ENCODE data around the gene MRPS18C.

MRPS18C gene

GRCh38 chr4:83455281-83456183 lies at the start of gene MRPS18C, which contains the start of gene HELQ:
Gene MRPS18C, plus strand, starts transcription at chr4:83456058. Its CDS starts 20 bp downstream, at chr4:83456078.
Gene HELQ, minus strand, starts transcription at chr4:83455823. Its CDS starts 130 bp downstream, at chr4:83455693.
- Histone ChIP-seq H3K27ac (ENCODE audit: low read length) (peak within 1 kb of the TSS; percentile 86), H3K9me3 (ENCODE audit: control insufficient read depth, low read depth, low read length) (no peaks in the 10 kb centered on the region), H3K4me1 (ENCODE audit: control insufficient read depth, low read depth, low read length) (no peaks in the 10 kb centered on the region), H3K27me3 (ENCODE audit: control insufficient read depth, insufficient read depth, low read length) (no peaks in the 10 kb centered on the region), H3K36me3 (ENCODE audit: control insufficient read depth, low read depth, low read length) (peaks cover 27% of the 10 kb centered on the region), H3K4me3 (ENCODE audit: low read length) (peak within 1 kb of the TSS; percentile 95), H3K9ac (ENCODE audit: low read length) (peak within 1 kb of the TSS; percentile 92)

GRCh38 chr4:83408908-83409307 lies 47.0 kb upstream of the MRPS18C start:
- H3K4me3 ChIP-seq (ENCODE audit: low read length), result no peak overlapping the region
- H3K36me3 ChIP-seq (ENCODE audit: control insufficient read depth, low read depth, low read length), result peaks cover 3% of the 10 kb centered on the region
- no peaks in the 10 kb centered on the region for H3K9me3 ChIP-seq (ENCODE audit: control insufficient read depth, low read depth, low read length)
- no peaks in the 10 kb centered on the region for H3K4me1 ChIP-seq (ENCODE audit: control insufficient read depth, low read depth, low read length)
- H3K27ac ChIP-seq (ENCODE audit: low read length), result no peak overlapping the region
- H3K9ac ChIP-seq (ENCODE audit: low read length), result no peak overlapping the region
- H3K27me3 ChIP-seq (ENCODE audit: control insufficient read depth, insufficient read depth, low read length), result no peaks in the 10 kb centered on the region

GRCh38 chr4:83413676-83414075 lies 42.2 kb upstream of the MRPS18C start:
- Histone ChIP-seq H3K9ac (ENCODE audit: low read length) (no peak overlapping the region), H3K9me3 (ENCODE audit: control insufficient read depth, low read depth, low read length) (no peaks in the 10 kb centered on the region), H3K27me3 (ENCODE audit: control insufficient read depth, insufficient read depth, low read length) (no peaks in the 10 kb centered on the region), H3K36me3 (ENCODE audit: control insufficient read depth, low read depth, low read length) (peaks cover 3% of the 10 kb centered on the region), H3K4me1 (ENCODE audit: control insufficient read depth, low read depth, low read length) (no peaks in the 10 kb centered on the region), H3K27ac (ENCODE audit: low read length) (no peak overlapping the region), H3K4me3 (ENCODE audit: low read length) (no peak overlapping the region)

DNA sequence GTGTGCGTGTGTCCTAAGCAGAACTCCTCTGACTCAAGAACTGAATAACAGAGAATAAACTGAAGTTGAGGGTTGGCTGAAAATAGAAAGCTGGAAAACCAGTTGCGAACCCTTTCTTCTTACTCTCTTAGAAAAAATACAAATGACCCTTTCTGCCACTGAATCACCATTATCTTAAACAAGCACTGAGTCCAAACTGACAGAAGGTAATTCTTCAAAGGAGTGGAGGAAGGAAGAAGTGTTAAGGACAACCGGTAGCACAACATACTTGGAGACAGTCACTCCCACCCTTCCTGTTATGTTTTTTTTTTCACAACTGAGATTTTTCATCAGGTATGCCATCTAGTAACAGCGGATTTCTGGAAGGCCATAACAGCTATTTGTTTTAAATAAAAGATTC lies 38.3 kb upstream of the MRPS18C start:
- no peaks in the 10 kb centered on the region for H3K4me1 ChIP-seq (ENCODE audit: control insufficient read depth, low read depth, low read length)
- H3K4me3 ChIP-seq (ENCODE audit: low read length), result no peak overlapping the region
- no peaks in the 10 kb centered on the region for H3K27me3 ChIP-seq (ENCODE audit: control insufficient read depth, insufficient read depth, low read length)
- no peaks in the 10 kb centered on the region for H3K9me3 ChIP-seq (ENCODE audit: control insufficient read depth, low read depth, low read length)
- no peak overlapping the region for H3K9ac ChIP-seq (ENCODE audit: low read length)
- no peak overlapping the region for H3K27ac ChIP-seq (ENCODE audit: low read length)
- peaks cover 6% of the 10 kb centered on the region for H3K36me3 ChIP-seq (ENCODE audit: control insufficient read depth, low read depth, low read length)

- H3K27me3 ChIP-seq (ENCODE audit: control insufficient read depth, insufficient read depth, low read length), result no peaks in the 10 kb centered on the region
- H3K9me3 ChIP-seq (ENCODE audit: control insufficient read depth, low read depth, low read length), result no peaks in the 10 kb centered on the region
- H3K9ac ChIP-seq (ENCODE audit: low read length), result no peak overlapping the region
- H3K4me1 ChIP-seq (ENCODE audit: control insufficient read depth, low read depth, low read length), result no peaks in the 10 kb centered on the region
- no peak overlapping the region for H3K4me3 ChIP-seq (ENCODE audit: low read length)
- peaks cover 6% of the 10 kb centered on the region for H3K36me3 ChIP-seq (ENCODE audit: control insufficient read depth, low read depth, low read length)
- H3K27ac ChIP-seq (ENCODE audit: low read length), result no peak overlapping the region
Observed at GRCh38 chr4:83418211-83418610, 37.6 kb upstream of the MRPS18C start.

DNA sequence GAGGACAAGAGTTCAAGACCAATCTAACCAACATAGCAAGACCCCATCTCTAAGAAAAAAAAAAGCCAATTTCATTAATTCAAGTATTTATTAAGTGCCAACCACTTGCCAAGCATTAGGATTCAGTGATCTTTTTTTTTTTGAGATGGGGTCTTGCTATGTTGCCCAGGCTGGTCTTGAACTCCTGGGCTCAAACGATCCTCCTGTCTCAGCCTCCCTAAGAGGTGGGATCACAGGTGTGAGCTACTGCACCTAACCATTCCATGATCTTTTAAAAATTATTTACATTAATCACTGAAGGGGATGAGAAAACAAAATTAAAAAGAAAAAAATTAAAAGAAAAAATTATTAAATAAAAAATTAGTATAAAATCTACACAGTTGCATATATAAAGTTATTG lies 24.7 kb upstream of the MRPS18C start:
- peaks cover under 1% of the 10 kb centered on the region for H3K36me3 ChIP-seq (ENCODE audit: control insufficient read depth, low read depth, low read length)
- H3K27ac ChIP-seq (ENCODE audit: low read length), result no peak overlapping the region
- H3K9ac ChIP-seq (ENCODE audit: low read length), result no peak overlapping the region
- H3K4me1 ChIP-seq (ENCODE audit: control insufficient read depth, low read depth, low read length), result no peaks in the 10 kb centered on the region
- H3K27me3 ChIP-seq (ENCODE audit: control insufficient read depth, insufficient read depth, low read length), result no peaks in the 10 kb centered on the region
- H3K4me3 ChIP-seq (ENCODE audit: low read length), result no peak overlapping the region
- no peaks in the 10 kb centered on the region for H3K9me3 ChIP-seq (ENCODE audit: control insufficient read depth, low read depth, low read length)

DNA sequence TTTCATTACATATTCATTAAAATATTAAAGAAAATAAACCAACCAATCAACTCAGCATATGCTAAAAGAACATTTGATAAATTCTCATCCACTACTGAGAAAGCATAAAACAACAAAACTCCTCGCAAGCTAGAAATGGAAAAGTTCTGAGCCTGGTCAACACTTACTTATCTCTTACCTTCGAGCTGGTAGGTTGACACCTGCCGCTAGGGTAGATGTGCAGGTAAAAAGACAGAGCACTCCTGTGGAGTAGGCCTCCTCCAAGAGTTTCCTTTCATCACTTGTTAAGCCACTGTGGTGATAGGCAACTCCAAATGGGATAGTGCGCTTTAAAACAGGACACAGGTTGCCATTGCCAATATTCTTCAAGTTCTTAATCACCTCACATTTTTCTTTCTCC lies 19.2 kb upstream of the MRPS18C start:
- Histone ChIP-seq H3K9ac (ENCODE audit: low read length) (no peak overlapping the region), H3K4me3 (ENCODE audit: low read length) (no peak overlapping the region), H3K36me3 (ENCODE audit: control insufficient read depth, low read depth, low read length) (peaks cover 7% of the 10 kb centered on the region), H3K4me1 (ENCODE audit: control insufficient read depth, low read depth, low read length) (no peaks in the 10 kb centered on the region), H3K9me3 (ENCODE audit: control insufficient read depth, low read depth, low read length) (no peaks in the 10 kb centered on the region), H3K27ac (ENCODE audit: low read length) (no peak overlapping the region), H3K27me3 (ENCODE audit: control insufficient read depth, insufficient read depth, low read length) (no peaks in the 10 kb centered on the region)

DNA sequence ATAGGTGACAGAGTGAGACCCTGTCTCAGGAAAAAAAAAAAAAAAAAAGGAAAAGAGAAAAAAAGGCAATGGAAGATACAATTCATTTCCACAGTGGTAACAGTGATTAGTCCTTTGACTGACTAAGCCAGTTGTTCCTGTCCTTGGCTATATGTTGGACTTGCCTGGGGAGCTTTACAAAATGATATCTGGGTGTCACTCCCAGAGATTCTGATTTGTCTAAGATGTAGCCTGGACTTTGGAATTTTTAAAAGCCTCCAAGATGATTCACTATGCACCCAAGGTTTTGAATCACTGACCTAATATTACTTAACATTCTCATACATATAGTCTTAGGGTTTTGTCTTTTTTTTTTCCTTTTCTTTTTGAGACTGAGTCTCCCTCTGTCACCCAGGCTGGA lies 17.1 kb upstream of the MRPS18C start:
- H3K4me3 ChIP-seq (ENCODE audit: low read length), result no peak overlapping the region
- H3K27me3 ChIP-seq (ENCODE audit: control insufficient read depth, insufficient read depth, low read length), result no peaks in the 10 kb centered on the region
- no peaks in the 10 kb centered on the region for H3K9me3 ChIP-seq (ENCODE audit: control insufficient read depth, low read depth, low read length)
- H3K4me1 ChIP-seq (ENCODE audit: control insufficient read depth, low read depth, low read length), result no peaks in the 10 kb centered on the region
- no peak overlapping the region for H3K9ac ChIP-seq (ENCODE audit: low read length)
- H3K36me3 ChIP-seq (ENCODE audit: control insufficient read depth, low read depth, low read length), result peaks cover 7% of the 10 kb centered on the region
- H3K27ac ChIP-seq (ENCODE audit: low read length), result no peak overlapping the region

DNA sequence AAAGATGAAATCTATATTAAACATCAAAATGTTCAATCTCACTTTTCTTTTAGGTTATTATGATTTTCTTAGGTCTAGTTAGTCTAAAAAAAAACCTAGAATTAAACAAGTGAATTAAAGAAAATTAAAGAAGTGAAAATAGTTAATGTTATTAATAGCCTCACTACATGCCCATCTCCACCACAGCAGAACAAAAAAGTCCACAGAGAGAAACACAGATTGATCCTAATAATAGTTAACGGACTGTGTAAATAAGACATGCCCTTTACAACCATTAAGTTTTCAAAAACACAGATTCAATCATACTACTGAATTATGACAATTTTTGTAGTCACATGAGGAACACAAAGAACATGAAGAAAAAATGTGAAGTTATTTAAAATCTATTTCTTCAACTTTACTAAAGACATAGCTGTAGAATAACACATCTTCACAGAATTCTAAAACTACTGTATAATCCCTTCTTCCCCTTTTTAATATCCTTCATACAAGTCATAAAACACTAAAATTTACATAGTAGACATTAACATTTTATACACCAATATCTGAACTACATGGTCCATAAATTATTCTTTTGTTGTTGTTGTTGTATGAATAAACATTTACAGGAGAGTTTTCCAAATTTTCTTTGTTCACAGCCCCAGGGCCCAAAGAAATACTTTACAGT lies 15.6 kb upstream of the MRPS18C start:
- Histone ChIP-seq H3K36me3 (ENCODE audit: control insufficient read depth, low read depth, low read length) (peaks cover 7% of the 10 kb centered on the region), H3K9ac (ENCODE audit: low read length) (no peak overlapping the region), H3K9me3 (ENCODE audit: control insufficient read depth, low read depth, low read length) (no peaks in the 10 kb centered on the region), H3K4me1 (ENCODE audit: control insufficient read depth, low read depth, low read length) (no peaks in the 10 kb centered on the region), H3K27ac (ENCODE audit: low read length) (no peak overlapping the region), H3K27me3 (ENCODE audit: control insufficient read depth, insufficient read depth, low read length) (no peaks in the 10 kb centered on the region), H3K4me3 (ENCODE audit: low read length) (no peak overlapping the region)

GRCh38 chr4:83440899-83441298 lies 15.0 kb upstream of the MRPS18C start:
- no peaks in the 10 kb centered on the region for H3K9me3 ChIP-seq (ENCODE audit: control insufficient read depth, low read depth, low read length)
- peaks cover 7% of the 10 kb centered on the region for H3K36me3 ChIP-seq (ENCODE audit: control insufficient read depth, low read depth, low read length)
- no peaks in the 10 kb centered on the region for H3K4me1 ChIP-seq (ENCODE audit: control insufficient read depth, low read depth, low read length)
- no peaks in the 10 kb centered on the region for H3K27me3 ChIP-seq (ENCODE audit: control insufficient read depth, insufficient read depth, low read length)
- no peak overlapping the region for H3K9ac ChIP-seq (ENCODE audit: low read length)
- H3K27ac ChIP-seq (ENCODE audit: low read length), result no peak overlapping the region
- H3K4me3 ChIP-seq (ENCODE audit: low read length), result no peak overlapping the region

- Histone ChIP-seq H3K9ac (ENCODE audit: low read length) (no peak overlapping the region), H3K27me3 (ENCODE audit: control insufficient read depth, insufficient read depth, low read length) (no peaks in the 10 kb centered on the region), H3K4me1 (ENCODE audit: control insufficient read depth, low read depth, low read length) (no peaks in the 10 kb centered on the region), H3K4me3 (ENCODE audit: low read length) (no peak overlapping the region), H3K9me3 (ENCODE audit: control insufficient read depth, low read depth, low read length) (no peaks in the 10 kb centered on the region), H3K27ac (ENCODE audit: low read length) (no peak overlapping the region), H3K36me3 (ENCODE audit: control insufficient read depth, low read depth, low read length) (peaks cover 12% of the 10 kb centered on the region)
Observed at GRCh38 chr4:83449009-83449408, 6.8 kb upstream of the MRPS18C start.

Data from iPS-18a (cell line).